Activated T-cell treated with anti-CD3 and anti-CD28 coated beads, Interleukin-2, amount 50 U/mL, for 24 hours (primary cell): ENCODE measurements around the gene PTCHD1.

Experiments used
- DNase-seq: peaks from one replicate; pipeline ENCODE4 v3.0.0-alpha.2; 2020
- H3K27ac Mint-ChIP-seq: 2 replicates; pipeline ENCODE4 v1.8.0; 2020; ENCODE audit warnings: mild to moderate bottlenecking, mixed read lengths
- H3K27me3 Mint-ChIP-seq: 2 replicates; pipeline ENCODE4 v1.8.0; 2020; ENCODE audit warnings: mixed read lengths
- H3K36me3 Mint-ChIP-seq: 2 replicates; pipeline ENCODE4 v1.8.0; 2020; ENCODE audit warnings: low read depth, mixed read lengths
- H3K4me1 Mint-ChIP-seq: 2 replicates; pipeline ENCODE4 v1.8.0; 2020; ENCODE audit warnings: low read depth, mixed read lengths
- H3K4me3 Mint-ChIP-seq: 2 replicates; pipeline ENCODE4 v1.8.0; 2020; ENCODE audit warnings: mild to moderate bottlenecking, moderate library complexity, mixed read lengths
- H3K9me3 Mint-ChIP-seq: 2 replicates; pipeline ENCODE4 v1.8.0; 2020; ENCODE audit warnings: mixed read lengths

Gene PTCHD1

GRCh38 chrX:23333842-23334520 is 668 bp upstream of the PTCHD1 start:
- Mint-ChIP-seq H3K36me3 (no peaks in the 10 kb centered on the region), H3K27me3 (peaks cover 76% of the 10 kb centered on the region), H3K27ac (no peak overlapping the region), H3K4me1 (peaks cover 11% of the 10 kb centered on the region), H3K9me3 (no peaks in the 10 kb centered on the region), H3K4me3 (no peak overlapping the region)
- DNase-seq, result no peak

GRCh38 chrX:23334521-23334847 is 165 bp upstream of the PTCHD1 start:
- Mint-ChIP-seq H3K4me3 (no peak overlapping the region), H3K9me3 (no peaks in the 10 kb centered on the region), H3K4me1 (peaks cover 11% of the 10 kb centered on the region), H3K27ac (no peak overlapping the region), H3K27me3 (peaks cover 74% of the 10 kb centered on the region), H3K36me3 (no peaks in the 10 kb centered on the region)
- no peak for DNase-seq

- no peak for DNase-seq
- H3K4me1 Mint-ChIP-seq, result peaks cover 5% of the 10 kb centered on the region
- peaks cover 74% of the 10 kb centered on the region for H3K27me3 Mint-ChIP-seq
- H3K9me3 Mint-ChIP-seq, result no peaks in the 10 kb centered on the region
- H3K36me3 Mint-ChIP-seq, result no peaks in the 10 kb centered on the region
- no peak overlapping the region for H3K27ac Mint-ChIP-seq
- H3K4me3 Mint-ChIP-seq, result no peak overlapping the region
Observed at GRCh38 chrX:23338334-23338733, 3.7 kb downstream of the PTCHD1 start.

- H3K27ac Mint-ChIP-seq, result no peak overlapping the region
- no peaks in the 10 kb centered on the region for H3K36me3 Mint-ChIP-seq
Observed at GRCh38 chrX:23341452-23341851, 6.8 kb downstream of the PTCHD1 start.

GRCh38 chrX:23344238-23344903 is 9.7 kb downstream of the PTCHD1 start:
- Mint-ChIP-seq H3K4me1 (no peaks in the 10 kb centered on the region), H3K27ac (no peak overlapping the region), H3K36me3 (no peaks in the 10 kb centered on the region), H3K9me3 (no peaks in the 10 kb centered on the region), H3K27me3 (peaks cover 68% of the 10 kb centered on the region), H3K4me3 (no peak overlapping the region)
- DNase-seq, result no peak

More at GRCh38 chrX:23341452-23341851, 6.8 kb downstream of the PTCHD1 start:
- DNase-seq, result no peak
- Mint-ChIP-seq H3K4me1 (no peaks in the 10 kb centered on the region), H3K4me3 (no peak overlapping the region), H3K9me3 (no peaks in the 10 kb centered on the region), H3K27me3 (peaks cover 77% of the 10 kb centered on the region)

GRCh38 chrX:23344904-23345271 is 10.2 kb downstream of the PTCHD1 start:
- no peak overlapping the region for H3K27ac Mint-ChIP-seq
- H3K4me3 Mint-ChIP-seq, result no peak overlapping the region
- H3K4me1 Mint-ChIP-seq, result no peaks in the 10 kb centered on the region
- DNase-seq, result no peak
- peaks cover 66% of the 10 kb centered on the region for H3K27me3 Mint-ChIP-seq
- H3K9me3 Mint-ChIP-seq, result no peaks in the 10 kb centered on the region
- no peaks in the 10 kb centered on the region for H3K36me3 Mint-ChIP-seq

- Mint-ChIP-seq H3K9me3 (peaks cover 2% of the 10 kb centered on the region), H3K4me1 (no peaks in the 10 kb centered on the region)
Observed at GRCh38 chrX:23356189-23356588, 21.5 kb downstream of the PTCHD1 start.

GRCh38 chrX:23364416-23364815 is 29.8 kb downstream of the PTCHD1 start:
- Mint-ChIP-seq H3K36me3 (no peaks in the 10 kb centered on the region), H3K4me3 (no peak overlapping the region), H3K4me1 (no peaks in the 10 kb centered on the region), H3K27ac (no peak overlapping the region), H3K9me3 (no peaks in the 10 kb centered on the region), H3K27me3 (peaks cover 46% of the 10 kb centered on the region)
- no peak for DNase-seq

More at GRCh38 chrX:23356189-23356588, 21.5 kb downstream of the PTCHD1 start:
- H3K27me3 Mint-ChIP-seq, result peaks cover 2% of the 10 kb centered on the region
- no peak overlapping the region for H3K4me3 Mint-ChIP-seq
- DNase-seq, result no peak
- no peaks in the 10 kb centered on the region for H3K36me3 Mint-ChIP-seq
- no peak overlapping the region for H3K27ac Mint-ChIP-seq

- peaks cover 50% of the 10 kb centered on the region for H3K27me3 Mint-ChIP-seq
- no peaks in the 10 kb centered on the region for H3K9me3 Mint-ChIP-seq
- no peak overlapping the region for H3K27ac Mint-ChIP-seq
- no peaks in the 10 kb centered on the region for H3K36me3 Mint-ChIP-seq
- DNase-seq, result no peak
- H3K4me3 Mint-ChIP-seq, result no peak overlapping the region
- H3K4me1 Mint-ChIP-seq, result no peaks in the 10 kb centered on the region
Observed at GRCh38 chrX:23365541-23365940, 30.9 kb downstream of the PTCHD1 start.

- H3K4me1 Mint-ChIP-seq, result no peaks in the 10 kb centered on the region
- H3K27me3 Mint-ChIP-seq, result peaks cover 49% of the 10 kb centered on the region
- H3K36me3 Mint-ChIP-seq, result no peaks in the 10 kb centered on the region
- no peaks in the 10 kb centered on the region for H3K9me3 Mint-ChIP-seq
- H3K4me3 Mint-ChIP-seq, result no peak overlapping the region
- no peak overlapping the region for H3K27ac Mint-ChIP-seq
- DNase-seq, result no peak
Observed at GRCh38 chrX:23366914-23367313, 32.3 kb downstream of the PTCHD1 start.

- no peaks in the 10 kb centered on the region for H3K9me3 Mint-ChIP-seq
- no peak overlapping the region for H3K4me3 Mint-ChIP-seq
- DNase-seq, result no peak
- H3K4me1 Mint-ChIP-seq, result no peaks in the 10 kb centered on the region
- H3K27ac Mint-ChIP-seq, result no peak overlapping the region
- H3K27me3 Mint-ChIP-seq, result peaks cover 42% of the 10 kb centered on the region
- H3K36me3 Mint-ChIP-seq, result no peaks in the 10 kb centered on the region
Observed at GRCh38 chrX:23369027-23369426, 34.4 kb downstream of the PTCHD1 start.

- Mint-ChIP-seq H3K27me3 (peaks cover 37% of the 10 kb centered on the region), H3K27ac (no peak overlapping the region)
Observed at GRCh38 chrX:23372220-23372902, 37.7 kb downstream of the PTCHD1 start.

GRCh38 chrX:23373129-23373804 is 38.6 kb downstream of the PTCHD1 start:
- Mint-ChIP-seq H3K4me1 (no peaks in the 10 kb centered on the region), H3K36me3 (no peaks in the 10 kb centered on the region), H3K27me3 (peaks cover 34% of the 10 kb centered on the region), H3K27ac (no peak overlapping the region), H3K9me3 (no peaks in the 10 kb centered on the region), H3K4me3 (no peak overlapping the region)
- DNase-seq, result no peak

More at GRCh38 chrX:23372220-23372902, 37.7 kb downstream of the PTCHD1 start:
- no peak for DNase-seq
- no peak overlapping the region for H3K4me3 Mint-ChIP-seq
- H3K36me3 Mint-ChIP-seq, result no peaks in the 10 kb centered on the region
- H3K4me1 Mint-ChIP-seq, result no peaks in the 10 kb centered on the region
- H3K9me3 Mint-ChIP-seq, result no peaks in the 10 kb centered on the region

GRCh38 chrX:23374291-23374690 is 39.6 kb downstream of the PTCHD1 start:
- no peaks in the 10 kb centered on the region for H3K36me3 Mint-ChIP-seq
- no peaks in the 10 kb centered on the region for H3K4me1 Mint-ChIP-seq
- no peak overlapping the region for H3K27ac Mint-ChIP-seq
- H3K4me3 Mint-ChIP-seq, result no peak overlapping the region
- DNase-seq, result no peak
- peaks cover 32% of the 10 kb centered on the region for H3K27me3 Mint-ChIP-seq
- no peaks in the 10 kb centered on the region for H3K9me3 Mint-ChIP-seq

- Mint-ChIP-seq H3K4me3 (no peak overlapping the region), H3K36me3 (no peaks in the 10 kb centered on the region), H3K9me3 (no peaks in the 10 kb centered on the region), H3K27me3 (peaks cover 43% of the 10 kb centered on the region), H3K4me1 (peaks cover 2% of the 10 kb centered on the region), H3K27ac (no peak overlapping the region)
- DNase-seq, result no peak
Observed at GRCh38 chrX:23376581-23376980, 41.9 kb downstream of the PTCHD1 start.
